Esophagus (tissue), 2 donors: ENCODE results near the gene ANKRD61. TPM values are rescaled to one million over a fixed set of nuclear protein-coding genes. Genes with fewer than 3 reads are reported as not detected.
"Not testable (repeated sequence)": the region's sequence is repeated elsewhere in the genome, so short reads cannot be mapped to it uniquely, and the experiment has no call there.

ENCODE experiments used
- H3K27ac ChIP-seq, 2 donors: one replicate each; pipeline ENCODE4 v1.5.1; 2013; ENCODE audit warnings: low read depth in 2 of 2, mild to moderate bottlenecking in 2 of 2, inconsistent platforms in 1 of 2, low read length in 1 of 2, moderate library complexity in 1 of 2
- H3K27me3 ChIP-seq, 2 donors: one replicate each; pipeline ENCODE4 v1.6.1; 2013; ENCODE audit warnings: low read length in 2 of 2, control low read depth in 1 of 2, mild to moderate bottlenecking in 1 of 2; ENCODE audit not compliant: insufficient read depth in 2 of 2, control insufficient read depth in 1 of 2
- H3K36me3 ChIP-seq, 2 donors: one replicate each; pipeline ENCODE4 v1.6.1; 2013; ENCODE audit warnings: low read length in 1 of 2; ENCODE audit not compliant: control insufficient read depth in 2 of 2, insufficient read depth in 2 of 2
- H3K4me1 ChIP-seq, 2 donors: one replicate each; pipeline ENCODE4 v1.6.1; 2013; ENCODE audit warnings: low read length in 1 of 2; ENCODE audit not compliant: control insufficient read depth in 2 of 2, insufficient read depth in 2 of 2
- H3K4me3 ChIP-seq, 2 donors: one replicate each; pipeline ENCODE4 v1.5.1; 2013; ENCODE audit warnings: low read length in 2 of 2, mild to moderate bottlenecking in 2 of 2, low read depth in 1 of 2, moderate library complexity in 1 of 2
- H3K9me3 ChIP-seq, 2 donors: one replicate each; pipeline ENCODE4 v1.6.1; 2013; ENCODE audit warnings: mild to moderate bottlenecking in 2 of 2, low read depth in 1 of 2, low read length in 1 of 2, moderate library complexity in 1 of 2; ENCODE audit not compliant: control insufficient read depth in 2 of 2, insufficient read depth in 1 of 2
- WGBS, 2 donors: extraction: QIAGEN DNeasy Blood & Tissue Kit; methylation state at CpG; one replicate each; pipeline ENCODE4 v1.1.7; 2013; 5-methylcytosine and 5-hydroxymethylcytosine counted together
- polyA plus RNA-seq, 2 donors: library from polyadenylated mRNA; stranded (reverse); fragments of 200-250 nt; gene quantifications; one replicate each; pipeline ENCODE4 v1.2.3, GENCODE V29; 2013
- donor health status: healthy with polysubstance abuse.
- donor health status: Bipolar disorder and iron deficiency.

The ANKRD61 gene
- polyA plus RNA-seq, 2 donors, result 0.04 TPM; not detected in 1

DNA sequence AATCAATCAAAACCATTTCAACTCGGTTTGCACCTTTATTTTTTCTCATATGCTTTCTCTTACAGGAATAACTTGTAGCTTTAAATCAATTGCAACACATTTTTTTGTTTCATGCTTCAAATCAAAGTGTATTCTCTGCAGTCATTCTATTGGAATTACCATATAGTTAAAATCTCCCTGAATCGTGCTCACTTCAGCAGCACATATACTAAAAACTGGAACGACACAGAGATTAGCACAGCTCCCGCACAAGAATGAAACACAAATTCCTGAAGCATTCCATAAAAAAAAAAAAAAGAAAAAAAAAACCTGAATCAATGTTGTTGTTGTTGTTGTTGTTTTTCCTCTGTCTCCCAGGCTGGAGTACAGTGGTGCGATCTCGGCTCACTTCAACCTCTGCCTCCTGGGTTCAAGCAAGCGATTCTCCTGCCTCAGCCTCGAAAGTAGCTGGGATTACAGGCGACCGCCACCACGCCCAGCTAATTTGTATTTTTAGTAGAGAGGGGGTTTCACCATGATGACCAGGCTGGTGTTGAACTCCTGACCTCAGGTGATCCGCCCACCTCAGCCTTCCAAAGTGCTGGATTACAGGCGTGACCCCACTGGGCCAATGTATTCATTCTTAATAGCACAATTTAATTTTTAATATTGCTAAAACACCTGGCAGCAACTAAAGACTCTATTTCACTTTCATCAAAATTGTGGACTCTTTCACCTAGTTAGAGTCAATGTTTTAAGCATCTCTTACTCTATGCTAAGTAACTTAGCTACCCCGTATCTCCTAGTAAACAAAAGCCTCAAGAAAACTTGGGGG lies 26.3 kb downstream of the ANKRD61 start:
- no peaks in the 10 kb centered on the region for H3K9me3 ChIP-seq
- WGBS, 2 donors, result 47 to 51% methylated on average over 14 of the region's 14 CpGs
- peaks cover 0 to 2% of the 10 kb centered on the region in 2 donors for H3K36me3 ChIP-seq
- H3K4me1 ChIP-seq, result no peaks in the 10 kb centered on the region
- H3K27ac ChIP-seq, result no peak overlapping the region
- H3K4me3 ChIP-seq, result peak overlapping the region in 1 of 2 donors; percentile 74
- no peaks in the 10 kb centered on the region for H3K27me3 ChIP-seq

DNA sequence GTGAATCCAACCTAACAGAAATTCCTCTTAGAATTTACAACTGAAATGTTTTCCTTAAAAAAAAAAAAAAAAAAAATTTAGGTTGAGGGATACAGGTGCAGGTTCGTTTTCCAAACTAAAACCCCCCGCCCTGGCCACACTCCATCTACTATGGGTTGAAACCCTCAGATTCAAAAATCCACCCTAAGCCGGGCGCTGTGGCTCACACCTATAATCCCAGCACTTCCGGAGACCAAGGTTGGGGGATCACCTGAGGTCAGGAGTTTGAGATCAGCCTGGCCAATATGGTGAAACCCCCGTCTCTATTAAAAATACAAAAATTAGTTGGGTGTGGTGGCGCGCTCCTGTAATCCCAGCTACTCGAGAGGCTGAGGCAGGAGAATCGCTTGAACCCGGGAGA lies 28.8 kb downstream of the ANKRD61 start:
- H3K9me3 ChIP-seq, H3K36me3 ChIP-seq, H3K27me3 ChIP-seq, H3K4me1 ChIP-seq, H3K4me3 ChIP-seq, H3K27ac ChIP-seq: not testable (repeated sequence)
- 91 to 95% methylated on average over 11 of the region's 11 CpGs for WGBS, 2 donors

GRCh38 chr7:6071406-6071805 lies 40.2 kb downstream of the ANKRD61 start:
- Histone ChIP-seq H3K36me3 (no peaks in the 10 kb centered on the region), H3K9me3 (no peaks in the 10 kb centered on the region), H3K4me3 (no peak overlapping the region), H3K27ac (no peak overlapping the region), H3K27me3 (no peaks in the 10 kb centered on the region), H3K4me1 (no peaks in the 10 kb centered on the region)
- WGBS, 2 donors, result 71 to 73% methylated on average over 3 of the region's 3 CpGs

DNA sequence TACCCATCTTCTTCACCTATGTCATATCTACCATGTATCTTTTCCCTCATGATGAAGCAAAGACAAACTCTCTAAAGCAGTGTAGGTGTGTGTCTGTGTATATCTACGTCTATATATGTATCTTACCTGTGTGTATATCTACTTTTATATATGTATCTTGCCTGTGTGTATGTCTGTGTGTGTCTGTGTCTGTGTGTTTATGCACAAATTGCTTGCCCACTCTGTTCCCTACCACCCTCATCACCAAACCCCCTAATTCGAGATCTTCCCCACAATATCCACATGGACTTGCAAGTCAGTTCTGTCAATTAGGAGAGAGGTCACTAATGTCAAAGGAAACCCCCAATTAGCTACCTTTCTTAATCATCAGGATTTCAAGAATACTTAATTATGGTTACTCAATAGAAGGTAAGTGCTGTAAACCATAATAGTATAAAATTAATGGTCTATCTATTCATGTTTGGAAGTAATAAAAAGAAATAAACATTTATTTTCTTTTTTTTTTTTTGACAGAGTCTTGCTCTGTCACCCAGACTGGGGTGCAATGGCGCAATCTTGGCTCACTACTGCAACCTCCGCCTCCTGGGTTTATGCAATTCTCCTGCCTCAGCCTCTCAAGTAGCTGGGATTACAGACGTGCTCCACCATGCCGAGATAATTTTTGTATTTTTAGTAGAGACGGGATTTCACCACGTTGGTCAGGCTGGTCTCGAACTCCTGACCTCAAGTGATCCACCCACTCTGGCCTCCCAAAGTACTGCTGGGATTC lies 43.6 kb downstream of the ANKRD61 start:
- Histone ChIP-seq H3K4me1 (no peaks in the 10 kb centered on the region), H3K36me3 (no peaks in the 10 kb centered on the region)
- 82 to 86% methylated on average over 9 of the region's 9 CpGs for WGBS, 2 donors

DNA sequence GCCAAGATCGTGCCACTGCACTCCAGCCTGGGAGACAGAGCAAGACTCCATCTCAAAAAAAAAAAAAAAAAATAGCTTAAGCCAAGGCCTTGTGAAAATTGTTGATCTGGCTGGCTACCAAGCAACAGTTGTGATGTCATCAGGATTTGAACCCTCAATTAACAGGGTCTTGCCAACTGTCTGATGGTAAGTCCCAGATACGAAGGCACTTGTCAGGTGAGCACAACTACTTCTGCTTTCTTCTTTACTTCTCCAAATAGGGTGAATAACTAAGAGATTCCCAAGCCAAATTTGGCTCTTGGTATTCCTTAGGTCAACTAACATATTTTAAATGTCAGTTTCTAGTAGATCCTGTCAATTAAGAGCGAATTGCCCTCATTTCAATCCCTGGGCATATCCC lies 47.4 kb downstream of the ANKRD61 start:
- no peaks in the 10 kb centered on the region for H3K4me1 ChIP-seq
- H3K27me3 ChIP-seq, result no peaks in the 10 kb centered on the region
- no peaks in the 10 kb centered on the region for H3K9me3 ChIP-seq
- no peak overlapping the region for H3K27ac ChIP-seq
- WGBS, 2 donors, result 69 to 71% methylated on average over 3 of the region's 3 CpGs
- H3K4me3 ChIP-seq, result no peak overlapping the region
- H3K36me3 ChIP-seq, result no peaks in the 10 kb centered on the region

More for the DNA sequence above, 43.6 kb downstream of the ANKRD61 start:
- Histone ChIP-seq H3K9me3 (no peaks in the 10 kb centered on the region), H3K27ac (no peak overlapping the region), H3K4me3 (no peak overlapping the region), H3K27me3 (no peaks in the 10 kb centered on the region)

DNA sequence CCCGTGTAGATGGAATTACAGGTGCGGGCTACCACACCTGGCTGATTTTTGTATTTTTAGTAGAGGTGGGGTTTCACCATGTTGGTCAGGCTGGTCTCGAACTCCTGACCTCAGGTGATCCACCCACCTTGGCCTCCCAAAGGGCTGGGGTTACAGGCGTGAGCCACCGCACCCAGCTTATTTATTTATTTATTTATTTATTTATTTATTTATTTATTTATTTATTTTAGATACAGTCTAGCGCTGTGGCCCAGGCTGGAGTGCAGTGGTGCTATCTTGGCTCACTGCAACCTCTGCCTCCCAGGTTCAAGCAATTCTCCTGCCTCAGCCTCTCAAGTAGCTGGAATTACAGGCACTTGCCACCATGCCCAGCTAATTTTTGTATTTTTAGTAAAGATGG lies 51.9 kb downstream of the ANKRD61 start:
- WGBS, 2 donors, result 92 to 97% methylated on average over 6 of the region's 6 CpGs
- H3K27me3 ChIP-seq, H3K4me3 ChIP-seq, H3K27ac ChIP-seq, H3K4me1 ChIP-seq, H3K9me3 ChIP-seq, H3K36me3 ChIP-seq: not testable (repeated sequence)

Other genes starting within 250 kb of the ANKRD61 start
- gene RNF216, start 249.7 kb upstream of the ANKRD61 start, polyA plus RNA-seq, result 1 to 10 TPM; 6.0 to 7.7 TPM
- gene OCM, start 150.6 kb upstream of the ANKRD61 start, polyA plus RNA-seq, result under 1 TPM; 0.07 to 0.39 TPM
- 10 to 100 TPM; 46.6 to 47.2 TPM for gene CCZ1, start 132.6 kb upstream of the ANKRD61 start, polyA plus RNA-seq
- under 1 TPM; 0.04 to 0.08 TPM for gene RSPH10B, start 60.7 kb upstream of the ANKRD61 start, polyA plus RNA-seq
- 1 to 10 TPM; 3.3 to 5.6 TPM for gene PMS2, start 22.3 kb upstream of the ANKRD61 start, polyA plus RNA-seq
- 10 to 100 TPM; 15.6 to 38.1 TPM for gene AIMP2, start 22.1 kb upstream of the ANKRD61 start, polyA plus RNA-seq
- gene EIF2AK1, start 27.8 kb downstream of the ANKRD61 start, polyA plus RNA-seq, result 10 to 100 TPM; 30.8 to 32.0 TPM
- gene USP42, start 73.6 kb downstream of the ANKRD61 start, polyA plus RNA-seq, result 1 to 10 TPM; 2.2 to 2.5 TPM
- gene CYTH3, start 241.2 kb downstream of the ANKRD61 start, polyA plus RNA-seq, result 1 to 10 TPM; 5.7 to 7.2 TPM